CD14-positive monocyte (primary cell): Measurements from ENCODE around the gene MAPK1. TPM values are rescaled to one million over a fixed set of nuclear protein-coding genes. Genes with fewer than 3 reads are reported as not detected.
"Not testable (repeated sequence)": the region's sequence is repeated elsewhere in the genome, so short reads cannot be mapped to it uniquely, and the experiment has no call there.

Experiments
- DNase-seq, 3 donors: peaks; one replicate each; pipeline ENCODE4 v3.0.0-alpha.2; 2011 to 2022
- H2AFZ ChIP-seq: 2 replicates; pipeline ENCODE4 v1.6.0; 2012; ENCODE audit warnings: mild to moderate bottlenecking, low read depth, low read length, inconsistent platforms; ENCODE audit not compliant: insufficient read depth, poor library complexity, severe bottlenecking
- H3K27ac ChIP-seq, 2 donors: 1 replicate in 1 of 2; 2 replicates in 1 of 2; pipeline ENCODE4 v1.5.1; 2012 to 2013; ENCODE audit warnings: low read length in 2 of 2, control low read depth in 1 of 2, inconsistent platforms in 1 of 2, low read depth in 1 of 2, mild to moderate bottlenecking in 1 of 2
- H3K27me3 ChIP-seq, 2 donors: one replicate each; pipeline versions ENCODE4 v1.6.0 to v1.6.1; 2011 to 2013; ENCODE audit warnings: low read length in 2 of 2; ENCODE audit not compliant: control insufficient read depth in 2 of 2, insufficient read depth in 2 of 2
- H3K36me3 ChIP-seq, 2 donors: replicated peaks in 1 of 2; 1 replicate in 1 of 2; 2 replicates in 1 of 2; pipeline versions ENCODE4 v1.5.1 to v1.6.1; 2012 to 2013; ENCODE audit warnings: low read length in 2 of 2, control low read depth in 1 of 2, inconsistent platforms in 1 of 2, mild to moderate bottlenecking in 1 of 2; ENCODE audit not compliant: insufficient read depth in 2 of 2, control insufficient read depth in 1 of 2
- H3K4me1 ChIP-seq, 2 donors: 1 replicate in 1 of 2; 2 replicates in 1 of 2; pipeline versions ENCODE4 v1.5.1 to v1.6.1; 2012 to 2013; ENCODE audit warnings: low read length in 2 of 2, control low read depth in 1 of 2, inconsistent platforms in 1 of 2, mild to moderate bottlenecking in 1 of 2, moderate library complexity in 1 of 2; ENCODE audit not compliant: insufficient read depth in 2 of 2, control insufficient read depth in 1 of 2
- H3K4me2 ChIP-seq: replicated peaks from 2 replicates; pipeline ENCODE3; 2012; ENCODE audit warnings: low read length, moderate library complexity, mild to moderate bottlenecking; ENCODE audit not compliant: poor library complexity, severe bottlenecking; ENCODE audit errors: extremely low read depth
- H3K4me3 ChIP-seq, 3 experiments: fragments of 200-600 bp in 1 of 3; sonication (generic) in 1 of 3; replicated peaks in 1 of 3; 1 replicate in 2 of 3; 2 replicates in 1 of 3; pipeline ENCODE4 v1.5.1; 2011 to 2013; ENCODE audit warnings: low read length in 3 of 3, mild to moderate bottlenecking in 3 of 3, control low read depth in 2 of 3, low read depth in 2 of 3, inconsistent platforms in 1 of 3, moderate library complexity in 1 of 3
- H3K79me2 ChIP-seq: 2 replicates; pipeline ENCODE4 v1.6.0; 2012; ENCODE audit warnings: mild to moderate bottlenecking, control low read depth, inconsistent platforms, low read length, moderate library complexity; ENCODE audit not compliant: insufficient read depth
- H3K9ac ChIP-seq: 2 replicates; pipeline ENCODE4 v1.6.0; 2017; ENCODE audit warnings: low read length, mild to moderate bottlenecking; ENCODE audit not compliant: insufficient read depth, poor library complexity, severe bottlenecking
- H3K9me3 ChIP-seq, 2 donors: replicated peaks in 1 of 2; 1 replicate in 1 of 2; 2 replicates in 1 of 2; pipeline versions ENCODE4 v1.5.1 to v1.6.1; 2012 to 2013; ENCODE audit warnings: low read length in 2 of 2, control low read depth in 1 of 2; ENCODE audit not compliant: control insufficient read depth in 1 of 2, insufficient read depth in 1 of 2
- H4K20me1 ChIP-seq: 2 replicates; pipeline ENCODE4 v1.6.0; 2012; ENCODE audit warnings: mild to moderate bottlenecking, low read length, control low read depth, moderate library complexity; ENCODE audit not compliant: insufficient read depth
- H3K27ac Mint-ChIP-seq, 7 donors: one replicate each; pipeline ENCODE4 v1.8.0; 2020; ENCODE audit warnings: mild to moderate bottlenecking in 7 of 7, mixed read lengths in 7 of 7, moderate library complexity in 6 of 7, inconsistent platforms in 2 of 7
- H3K27me3 Mint-ChIP-seq, 3 donors: one replicate each; pipeline ENCODE4 v1.8.0; 2021 to 2022; ENCODE audit warnings: low read depth in 3 of 3, mild to moderate bottlenecking in 3 of 3, mixed read lengths in 3 of 3, moderate library complexity in 3 of 3, inconsistent platforms in 1 of 3
- H3K36me3 Mint-ChIP-seq, 2 donors: one replicate each; pipeline ENCODE4 v1.8.0; 2020; ENCODE audit warnings: mixed read lengths in 2 of 2, inconsistent platforms in 1 of 2, mild to moderate bottlenecking in 1 of 2
- H3K4me1 Mint-ChIP-seq: one replicate; pipeline ENCODE4 v1.8.0; 2020; ENCODE audit warnings: mild to moderate bottlenecking, mixed read lengths
- H3K4me3 Mint-ChIP-seq, 2 donors: one replicate each; pipeline ENCODE4 v1.8.0; 2020; ENCODE audit warnings: mild to moderate bottlenecking in 2 of 2, mixed read lengths in 2 of 2, moderate library complexity in 1 of 2
- H3K9me3 Mint-ChIP-seq, 7 donors: one replicate each; pipeline ENCODE4 v1.8.0; 2020 to 2022; ENCODE audit warnings: mixed read lengths in 7 of 7, mild to moderate bottlenecking in 6 of 7, moderate library complexity in 6 of 7, inconsistent platforms in 2 of 7
- WGBS: methylation state at CpG from one replicate; pipeline ENCODE4 v1.1.5; 2013; ENCODE audit warnings: missing lambda C conversion rate; ENCODE audit not compliant: insufficient coverage; 5-methylcytosine and 5-hydroxymethylcytosine counted together
- intact Hi-C, 2 donors: fragments of 100-400 bp; cut with micrococcal nuclease; formaldehyde crosslinking; loops; one replicate each; pipeline versions ENCODE4 v1.15.0 to v1.15.1; 2023
- polyA plus RNA-seq, 3 donors: library from polyadenylated mRNA; depleted of rRNA in 1 of 3; unstranded in 2 of 3; stranded (reverse) in 1 of 3; fragments of 300-500 nt in 2 of 3; fragments of >200 nt in 1 of 3; fragmentation: Illumina TruSeq in 2 of 3; gene quantifications; 1 replicate in 2 of 3; 2 replicates in 1 of 3; pipeline ENCODE4 v1.2.3, GENCODE V29; 2012 to 2021
- TF ChIP-seq, protein P1 (sequence below): fragments of 200-600 bp; IDR thresholded peaks from one replicate; pipeline ENCODE4 v1.8.0; 2022; ENCODE audit warnings: antibody characterized with exemption, mild to moderate bottlenecking

The MAPK1 gene
- polyA plus RNA-seq, 3 donors: 47.0 to 148 (median 118) TPM

DNA sequence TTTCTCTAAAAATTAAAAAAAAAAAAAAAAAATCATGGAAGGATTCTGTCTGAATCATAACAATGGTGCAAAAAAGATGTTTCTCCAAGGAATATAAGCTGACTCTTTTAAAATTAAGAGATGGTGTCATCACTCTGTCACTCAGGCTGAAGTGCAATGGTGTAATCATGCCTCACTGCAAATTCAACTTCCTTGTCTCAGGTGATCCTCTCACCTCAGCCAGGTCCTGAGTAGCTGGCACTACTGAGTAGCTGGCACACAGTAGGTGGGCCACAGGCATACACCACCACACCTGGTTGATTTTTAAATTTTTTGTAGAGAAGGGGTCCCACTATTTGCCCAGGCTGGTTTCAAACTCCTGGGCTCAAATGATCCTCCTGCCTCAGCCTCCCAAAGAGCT is 77.1 kb downstream of the MAPK1 start:
- intact Hi-C loops: no loop called here
- no peak for DNase-seq
- Histone ChIP-seq H4K20me1 (peaks cover 58% of the 10 kb centered on the region), H3K9me3 (no peaks in the 10 kb centered on the region), H3K36me3 (peaks cover 70 to 87% of the 10 kb centered on the region in 2 donors), H3K4me1 (no peaks in the 10 kb centered on the region), H3K4me3 (no peak overlapping the region), H2AFZ (no peak overlapping the region), H3K9ac (no peak overlapping the region), H3K79me2 (peaks cover 11% of the 10 kb centered on the region), H3K27ac (peak overlapping the region in 1 of 2 donors; percentile 26), H3K27me3 (no peaks in the 10 kb centered on the region), H3K4me2 (no peak overlapping the region)
- Mint-ChIP-seq H3K9me3 (no peaks in the 10 kb centered on the region), H3K36me3 (peaks cover 45 to 69% of the 10 kb centered on the region in 2 donors), H3K27me3 (peaks cover 0 to 3% (median 0%) of the 10 kb centered on the region in 3 donors), H3K4me1 (no peaks in the 10 kb centered on the region), H3K4me3 (no peak overlapping the region), H3K27ac (peak overlapping the region in 2 of 7 donors; percentile 60 to 76)
- TF ChIP-seq, protein P1, sequence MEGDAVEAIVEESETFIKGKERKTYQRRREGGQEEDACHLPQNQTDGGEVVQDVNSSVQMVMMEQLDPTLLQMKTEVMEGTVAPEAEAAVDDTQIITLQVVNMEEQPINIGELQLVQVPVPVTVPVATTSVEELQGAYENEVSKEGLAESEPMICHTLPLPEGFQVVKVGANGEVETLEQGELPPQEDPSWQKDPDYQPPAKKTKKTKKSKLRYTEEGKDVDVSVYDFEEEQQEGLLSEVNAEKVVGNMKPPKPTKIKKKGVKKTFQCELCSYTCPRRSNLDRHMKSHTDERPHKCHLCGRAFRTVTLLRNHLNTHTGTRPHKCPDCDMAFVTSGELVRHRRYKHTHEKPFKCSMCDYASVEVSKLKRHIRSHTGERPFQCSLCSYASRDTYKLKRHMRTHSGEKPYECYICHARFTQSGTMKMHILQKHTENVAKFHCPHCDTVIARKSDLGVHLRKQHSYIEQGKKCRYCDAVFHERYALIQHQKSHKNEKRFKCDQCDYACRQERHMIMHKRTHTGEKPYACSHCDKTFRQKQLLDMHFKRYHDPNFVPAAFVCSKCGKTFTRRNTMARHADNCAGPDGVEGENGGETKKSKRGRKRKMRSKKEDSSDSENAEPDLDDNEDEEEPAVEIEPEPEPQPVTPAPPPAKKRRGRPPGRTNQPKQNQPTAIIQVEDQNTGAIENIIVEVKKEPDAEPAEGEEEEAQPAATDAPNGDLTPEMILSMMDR: no peak

DNA sequence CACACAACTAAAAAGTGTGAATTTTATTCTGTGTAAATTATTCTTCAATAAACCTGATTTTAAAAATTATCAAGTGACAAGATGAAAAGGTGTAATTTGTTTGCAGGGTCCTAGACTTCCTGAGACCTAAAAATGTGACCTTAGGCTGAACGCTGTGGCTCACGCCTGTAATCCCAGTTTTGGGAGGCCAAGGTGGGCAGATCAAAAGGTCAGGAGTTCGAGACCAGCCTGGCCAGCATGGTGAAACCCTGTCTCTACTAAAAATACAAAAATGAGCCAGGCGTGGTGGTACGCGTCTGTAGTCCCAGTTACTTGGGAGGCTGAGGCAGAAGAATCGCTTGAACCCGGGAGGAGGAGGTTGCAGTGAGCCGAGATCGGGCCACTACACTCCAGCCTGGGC is 79.9 kb downstream of the MAPK1 start:
- H3K79me2 ChIP-seq: peaks cover 14% of the 10 kb centered on the region
- H3K4me3 ChIP-seq, H3K4me1 Mint-ChIP-seq, H3K4me2 ChIP-seq, H3K27ac ChIP-seq, H3K4me3 Mint-ChIP-seq, H3K27me3 ChIP-seq, H3K9me3 ChIP-seq, H3K9me3 Mint-ChIP-seq, H2AFZ ChIP-seq, H3K4me1 ChIP-seq, H3K27me3 Mint-ChIP-seq, DNase-seq, H3K9ac ChIP-seq: not testable (repeated sequence)
- H3K36me3 ChIP-seq: peaks cover 67 to 94% of the 10 kb centered on the region in 2 donors
- intact Hi-C loops: loop anchor here in 1 of 2 donors (10.0 kb wide), 1 partner anchor 93 kb away; no protein-coding TSS in a partner anchor
- peaks cover 64% of the 10 kb centered on the region for H4K20me1 ChIP-seq
- Mint-ChIP-seq H3K36me3 (peaks cover 55 to 84% of the 10 kb centered on the region in 2 donors), H3K27ac (peak overlapping the region in 4 of 7 donors; percentile 13 to 35 (median 29))
- 100% methylated on average over 4 of the region's 10 CpGs for WGBS
